ENCODE measurements around the gene RFX2.

The RFX2 gene

DNA sequence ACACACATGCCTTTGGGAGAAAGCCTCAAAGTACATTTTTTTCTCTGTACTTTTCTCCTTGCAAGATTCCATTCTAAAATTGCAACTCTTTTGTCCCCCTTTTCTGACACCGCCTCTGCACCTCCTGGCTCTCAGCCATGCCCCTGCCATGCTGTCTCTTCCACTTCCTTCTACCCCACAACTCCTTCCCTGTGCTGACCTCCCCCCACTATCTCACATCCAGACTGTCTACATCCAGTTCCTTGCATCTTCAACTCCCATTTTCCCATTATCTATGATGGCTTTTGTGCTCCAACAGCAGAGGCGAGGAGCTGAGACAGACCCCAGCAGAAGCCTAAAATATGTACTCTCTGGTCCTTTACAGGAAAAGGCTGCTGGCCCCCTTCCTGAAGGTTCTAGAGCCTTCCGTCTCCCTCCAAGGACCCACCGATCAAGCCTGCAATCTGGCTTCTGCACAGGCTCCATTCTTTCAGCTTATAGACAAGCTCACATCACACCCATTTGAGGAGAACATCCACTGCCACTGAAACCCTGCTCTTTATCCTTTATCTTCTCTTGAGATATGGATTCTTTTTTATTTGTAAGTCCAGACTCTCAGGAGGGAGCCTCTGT lies 50.2 kb downstream of the RFX2 start:
- no peak for TF ChIP-seq CSDC2 (CRISPR knock-in tag; IDR thresholded peaks at IDR 0.05)
- TF ChIP-seq ZC3H10 (CRISPR knock-in tag; IDR thresholded peaks at IDR 0.05), result no peak
- no peak for TF ChIP-seq ARNTL (CRISPR knock-in tag; IDR thresholded peaks at IDR 0.05; ENCODE audit: borderline replicate concordance, low read depth)
- TF ChIP-seq TCF4 (CRISPR knock-in tag; IDR thresholded peaks at IDR 0.05; ENCODE audit: borderline replicate concordance), result no peak
- no peak for TF ChIP-seq PPARA (CRISPR knock-in tag; IDR thresholded peaks at IDR 0.05; ENCODE audit: borderline replicate concordance)
- TF ChIP-seq ESRRG (CRISPR knock-in tag; IDR thresholded peaks at IDR 0.05), result no peak
- no peak for TF ChIP-seq ZFP3 (CRISPR knock-in tag; IDR thresholded peaks at IDR 0.05)
- no peak for TF ChIP-seq BACH2 (CRISPR knock-in tag; IDR thresholded peaks at IDR 0.05; ENCODE audit: borderline replicate concordance)
- no peak for TF ChIP-seq RARB (CRISPR knock-in tag; IDR thresholded peaks at IDR 0.05)
- no peak for TF ChIP-seq GLIS3 (CRISPR knock-in tag; IDR thresholded peaks at IDR 0.05)
- TF ChIP-seq CREB5 (CRISPR knock-in tag; IDR thresholded peaks at IDR 0.05; ENCODE audit: low read depth), result no peak
- ATAC-seq, result no peak

DNA sequence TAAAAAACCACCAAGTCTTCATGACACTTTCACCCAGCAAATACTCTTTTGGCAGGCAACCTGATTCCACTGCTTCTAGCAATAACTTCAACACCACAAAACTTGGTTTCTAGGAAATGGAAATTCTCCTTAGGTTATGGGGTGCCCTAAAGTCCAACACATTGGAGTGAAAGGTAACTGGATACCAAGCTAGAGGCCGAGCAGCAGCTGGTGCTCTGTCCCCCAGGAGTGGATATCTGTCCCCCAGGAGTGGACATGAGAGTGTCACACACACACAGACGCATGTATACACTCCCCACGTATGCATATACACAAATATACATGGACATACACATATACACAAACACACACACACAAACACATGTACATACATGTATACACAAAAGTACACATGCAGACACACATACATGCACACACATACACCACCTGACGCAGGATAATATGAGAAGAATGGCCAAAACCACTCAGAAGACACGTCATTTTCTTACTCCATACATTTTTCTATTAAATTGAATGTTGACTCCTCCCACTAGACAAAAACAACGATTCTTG lies 50.8 kb downstream of the RFX2 start:
- no peak for TF ChIP-seq ZFP3 (CRISPR knock-in tag; IDR thresholded peaks at IDR 0.05)
- ATAC-seq, result no peak

DNA sequence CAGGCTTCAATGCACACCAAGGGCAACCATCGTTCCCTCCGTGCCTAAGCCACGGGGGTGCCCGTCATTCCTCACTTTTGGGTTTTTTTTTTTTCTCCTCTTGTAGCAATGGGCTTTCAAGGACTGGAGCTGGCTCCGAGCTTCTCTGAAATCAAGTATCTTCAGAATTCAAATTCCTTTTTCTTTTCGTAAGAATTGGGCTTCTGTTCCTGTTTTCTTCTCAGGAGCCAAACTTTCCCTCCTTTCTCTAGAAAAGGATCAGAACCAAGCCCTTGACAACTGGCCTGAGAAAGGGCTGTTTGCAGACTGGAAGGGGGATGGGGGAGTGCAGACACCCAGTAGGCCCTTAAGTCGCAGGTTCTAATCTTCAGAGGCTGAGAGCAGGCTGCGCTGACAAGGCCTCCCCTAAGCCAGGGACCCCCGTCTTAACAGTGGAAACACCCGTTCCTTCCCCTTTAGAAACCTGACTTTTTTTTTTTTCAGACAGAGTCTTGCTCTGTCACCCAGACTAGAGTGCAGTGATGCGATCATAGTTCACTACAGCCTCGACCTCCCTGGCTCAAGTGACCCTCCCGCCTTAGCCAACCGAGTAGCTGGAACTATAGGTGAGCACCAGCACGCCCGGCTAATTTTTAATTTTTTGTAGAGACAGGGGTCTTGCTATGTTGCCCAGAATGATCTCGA lies 51.6 kb downstream of the RFX2 start:
- no peak for TF ChIP-seq CSDC2 (CRISPR knock-in tag; IDR thresholded peaks at IDR 0.05)
- TF ChIP-seq OSR1 (CRISPR knock-in tag; IDR thresholded peaks at IDR 0.05), result no peak
- no peak for TF ChIP-seq ISL1 (CRISPR knock-in tag; IDR thresholded peaks at IDR 0.05)
- TF ChIP-seq CSRNP3 (CRISPR knock-in tag; IDR thresholded peaks at IDR 0.05), result no peak
- TF ChIP-seq TCF4 (CRISPR knock-in tag; IDR thresholded peaks at IDR 0.05; ENCODE audit: borderline replicate concordance), result no peak
- TF ChIP-seq CREB5 (CRISPR knock-in tag; IDR thresholded peaks at IDR 0.05; ENCODE audit: low read depth), result no peak
- TF ChIP-seq ZNF70 (CRISPR knock-in tag; IDR thresholded peaks at IDR 0.05), result no peak
- no peak for TF ChIP-seq RARB (CRISPR knock-in tag; IDR thresholded peaks at IDR 0.05)
- TF ChIP-seq ZFP3 (CRISPR knock-in tag; IDR thresholded peaks at IDR 0.05), result no peak
- no peak for TF ChIP-seq ZNF8 (CRISPR knock-in tag; IDR thresholded peaks at IDR 0.05)
- no peak for TF ChIP-seq PPARA (CRISPR knock-in tag; IDR thresholded peaks at IDR 0.05; ENCODE audit: borderline replicate concordance)
- TF ChIP-seq BACH2 (CRISPR knock-in tag; IDR thresholded peaks at IDR 0.05; ENCODE audit: borderline replicate concordance), result no peak
- no peak for TF ChIP-seq GLIS3 (CRISPR knock-in tag; IDR thresholded peaks at IDR 0.05)
- no peak for TF ChIP-seq ESRRG (CRISPR knock-in tag; IDR thresholded peaks at IDR 0.05)
- no peak for TF ChIP-seq TOX (CRISPR knock-in tag; IDR thresholded peaks at IDR 0.05; ENCODE audit: borderline replicate concordance)
- no peak for TF ChIP-seq POU6F1 (CRISPR knock-in tag; IDR thresholded peaks at IDR 0.05; ENCODE audit: borderline replicate concordance, low read depth)
- ATAC-seq, result no peak

GRCh38 chr19:6057651-6058517 lies 52.4 kb downstream of the RFX2 start:
- no peak for ATAC-seq
- no peak for TF ChIP-seq CSDC2 (CRISPR knock-in tag; IDR thresholded peaks at IDR 0.05)
- TF ChIP-seq CREB5 (CRISPR knock-in tag; IDR thresholded peaks at IDR 0.05; ENCODE audit: low read depth), result no peak
